Measurements from ENCODE around the gene PLXNA4. TPM values are rescaled to one million over a fixed set of nuclear protein-coding genes. Genes with fewer than 3 reads are reported as not detected.

Gene PLXNA4
- total and polyA plus RNA-seq, 2 donors (not counting 1 experiment from before 2014, with no cell fraction given): not detected

GRCh38 chr7:132430041-132430855 is 146.0 kb downstream of the PLXNA4 start:
- H3K4me1 ChIP-seq (ENCODE audit: control insufficient read depth in 2 of 2, insufficient read depth in 2 of 2, low read length in 2 of 2): no peaks in the 10 kb centered on the region
- peaks cover 0 to 8% (median 0%) of the 10 kb centered on the region in 3 donors for H3K9me3 ChIP-seq (ENCODE audit: control extremely low read depth in 1 of 3, control insufficient read depth in 2 of 3, insufficient read depth in 1 of 3, low read length in 2 of 3)
- H3K27ac Mint-ChIP-seq: no peak overlapping the region
- H3K9ac ChIP-seq (ENCODE audit: low read length): no peak overlapping the region
- WGBS (ENCODE audit: insufficient coverage): 93% methylated on average over 2 of the region's 4 CpGs
- H3K27ac ChIP-seq (ENCODE audit: low read length in 2 of 2): no peak overlapping the region
- peaks cover 8% of the 10 kb centered on the region for H3K27me3 Mint-ChIP-seq
- CTCF ChIA-PET: no interaction called here
- POLR2A ChIA-PET: no interaction called here
- TF ChIP-seq EZH2 (IDR thresholded peaks at IDR 0.05; ENCODE audit: borderline replicate concordance, insufficient read depth, low read depth, low read length, poor library complexity, severe bottlenecking): no peak
- no peak for TF ChIP-seq CTCF (IDR thresholded peaks at IDR 0.05)
- no peak overlapping the region for H2AFZ ChIP-seq (ENCODE audit: insufficient read depth, low read depth, low read length, poor library complexity, severe bottlenecking)
- no peaks in the 10 kb centered on the region for H3K79me2 ChIP-seq (ENCODE audit: control insufficient read depth, insufficient read depth, low read length)
- ATAC-seq (ENCODE audit: low read depth) (no peak), DNase-seq (no peak)
- H3K4me1 Mint-ChIP-seq: no peaks in the 10 kb centered on the region
- H3K36me3 ChIP-seq (replicated peaks in 1 of 2; ENCODE audit: control extremely low read depth in 1 of 2, control insufficient read depth in 1 of 2, extremely low read depth in 1 of 2, insufficient read depth in 2 of 2, low read length in 1 of 2): no peaks in the 10 kb centered on the region
- H3K4me3 Mint-ChIP-seq: no peak overlapping the region
- H4K20me1 ChIP-seq (ENCODE audit: control insufficient read depth, insufficient read depth, low read length, poor library complexity, severe bottlenecking): no peaks in the 10 kb centered on the region
- H3K4me3 ChIP-seq (ENCODE audit: control extremely low read depth in 1 of 5, extremely low read depth in 1 of 5, insufficient read depth in 1 of 5, low read depth in 2 of 5, low read length in 4 of 5): no peak overlapping the region
- H3K9me3 Mint-ChIP-seq (ENCODE audit: insufficient read depth): no peaks in the 10 kb centered on the region
- intact Hi-C loops (cut with micrococcal nuclease): no loop called here
- peaks cover 0 to 3% (median 0%) of the 10 kb centered on the region in 4 experiments for H3K27me3 ChIP-seq (replicated peaks in 1 of 4; ENCODE audit: control extremely low read depth in 1 of 4, control insufficient read depth in 3 of 4, insufficient read depth in 4 of 4, low read length in 3 of 4)
- no peak overlapping the region for H3K4me2 ChIP-seq (replicated peaks; ENCODE audit: low read depth, low read length, poor library complexity, severe bottlenecking)

DNA sequence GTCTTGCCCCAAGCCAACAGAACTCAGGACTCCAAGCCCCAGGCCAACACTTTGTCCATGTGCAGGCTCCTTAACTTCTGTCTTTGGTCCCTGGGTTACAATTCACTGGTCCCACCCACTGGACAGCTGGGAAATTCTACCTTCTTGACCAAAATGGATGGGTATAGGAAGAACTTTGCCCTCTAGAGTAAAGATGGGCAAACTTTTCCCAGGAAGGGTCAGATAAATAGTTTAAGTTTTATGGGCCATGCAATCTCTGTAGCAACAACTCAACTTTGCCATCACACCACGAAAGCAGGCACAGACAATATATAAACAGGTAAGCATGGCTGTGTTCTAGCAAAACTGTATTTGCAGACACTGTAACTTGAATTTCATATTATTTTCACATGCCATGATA is 147.1 kb downstream of the PLXNA4 start:
- ATAC-seq (ENCODE audit: low read depth) (no peak), DNase-seq (no peak)
- Histone ChIP-seq H3K4me1 (ENCODE audit: control insufficient read depth in 2 of 2, insufficient read depth in 2 of 2, low read length in 2 of 2) (no peaks in the 10 kb centered on the region), H3K79me2 (ENCODE audit: control insufficient read depth, insufficient read depth, low read length) (no peaks in the 10 kb centered on the region), H2AFZ (ENCODE audit: insufficient read depth, low read depth, low read length, poor library complexity, severe bottlenecking) (no peak overlapping the region), H3K9ac (ENCODE audit: low read length) (no peak overlapping the region), H3K4me3 (ENCODE audit: control extremely low read depth in 1 of 5, extremely low read depth in 1 of 5, insufficient read depth in 1 of 5, low read depth in 2 of 5, low read length in 4 of 5) (no peak overlapping the region), H3K27ac (ENCODE audit: low read length in 2 of 2) (no peak overlapping the region), H3K36me3 (replicated peaks in 1 of 2; ENCODE audit: control extremely low read depth in 1 of 2, control insufficient read depth in 1 of 2, extremely low read depth in 1 of 2, insufficient read depth in 2 of 2, low read length in 1 of 2) (no peaks in the 10 kb centered on the region), H3K4me2 (replicated peaks; ENCODE audit: low read depth, low read length, poor library complexity, severe bottlenecking) (no peak overlapping the region), H3K27me3 (replicated peaks in 1 of 4; ENCODE audit: control extremely low read depth in 1 of 4, control insufficient read depth in 3 of 4, insufficient read depth in 4 of 4, low read length in 3 of 4) (peaks cover 0 to 3% (median 0%) of the 10 kb centered on the region in 4 experiments), H4K20me1 (ENCODE audit: control insufficient read depth, insufficient read depth, low read length, poor library complexity, severe bottlenecking) (no peaks in the 10 kb centered on the region), H3K9me3 (ENCODE audit: control extremely low read depth in 1 of 3, control insufficient read depth in 2 of 3, insufficient read depth in 1 of 3, low read length in 2 of 3) (peaks cover 0 to 8% (median 0%) of the 10 kb centered on the region in 3 donors)
- H3K9me3 Mint-ChIP-seq (ENCODE audit: insufficient read depth): no peaks in the 10 kb centered on the region
- H3K4me1 Mint-ChIP-seq: no peaks in the 10 kb centered on the region
- no CpG with 5 or more reads among the region's 1 CpG for WGBS (ENCODE audit: insufficient coverage)
- peaks cover 4% of the 10 kb centered on the region for H3K27me3 Mint-ChIP-seq
- H3K4me3 Mint-ChIP-seq: no peak overlapping the region
- intact Hi-C loops (cut with micrococcal nuclease): no loop called here
- ChIA-PET POLR2A (no interaction called here), CTCF (no interaction called here)
- H3K27ac Mint-ChIP-seq: no peak overlapping the region
- no peak for TF ChIP-seq EZH2 (IDR thresholded peaks at IDR 0.05; ENCODE audit: borderline replicate concordance, insufficient read depth, low read depth, low read length, poor library complexity, severe bottlenecking)
- TF ChIP-seq CTCF (IDR thresholded peaks at IDR 0.05): no peak

All from B cell (primary cell).